DMS53 (cell line): ENCODE measurements around the gene AK2.
A peak's percentile ranks its signal among the peaks of the same experiment; 100 is the strongest.
"Not testable (repeated sequence)": the region's sequence is repeated elsewhere in the genome, so short reads cannot be mapped to it uniquely, and the experiment has no call there.

Experiments used
- DNase-seq: peaks from one replicate; lab custom pipeline; 2025; lab: John Stamatoyannopoulos, UW

The AK2 gene

DNA sequence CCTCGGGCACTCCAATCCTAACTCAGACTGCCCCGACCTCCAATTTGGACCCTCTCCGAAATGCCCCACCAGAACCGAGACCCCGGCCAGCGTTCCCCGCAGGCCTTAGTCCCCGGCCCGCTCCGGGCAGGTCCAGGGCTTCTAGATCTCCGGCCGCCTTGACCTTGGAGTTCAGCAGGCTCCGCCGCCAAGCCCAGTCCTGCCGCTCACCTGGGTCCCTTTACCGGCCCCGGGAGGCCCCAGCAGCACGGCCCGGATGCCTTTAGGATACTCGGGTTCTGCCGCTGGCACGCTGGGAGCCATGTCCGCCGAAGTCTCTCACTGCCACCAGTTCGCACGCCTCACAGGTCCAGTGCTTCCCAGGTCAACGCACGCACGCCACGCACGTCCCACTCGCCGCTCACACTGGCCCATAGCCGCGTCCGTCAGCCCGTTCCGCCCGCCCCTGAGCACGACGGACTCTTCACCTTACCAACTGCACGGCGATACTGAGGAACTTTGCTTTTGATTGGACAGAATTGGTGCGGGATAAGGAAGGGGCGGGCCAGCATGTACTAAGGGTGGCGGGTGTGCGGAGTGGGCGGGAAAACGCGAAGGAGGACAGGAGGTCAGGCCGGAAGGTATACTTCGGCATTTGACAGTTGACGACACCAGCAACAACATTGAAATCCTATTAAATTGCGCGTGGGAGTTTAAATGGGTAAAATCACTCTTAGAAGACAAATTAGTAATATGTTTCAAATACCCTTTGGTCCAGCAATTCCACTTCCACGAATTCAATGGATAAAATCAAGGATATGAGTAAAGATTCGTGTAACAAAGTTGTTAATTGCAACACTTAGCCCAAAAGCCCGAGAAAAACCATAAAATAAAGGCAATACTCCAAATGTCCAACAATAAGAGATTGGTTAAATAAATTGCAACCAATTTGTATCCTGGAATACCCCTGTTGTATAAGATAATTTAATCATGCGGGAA is at the start of gene AK2:
AK2 (minus strand) TSS at position 358 of the 978 bp plus-strand sequence; CDS start at position 303, 55 bp downstream.
- peak; percentile 99 for DNase-seq

DNA sequence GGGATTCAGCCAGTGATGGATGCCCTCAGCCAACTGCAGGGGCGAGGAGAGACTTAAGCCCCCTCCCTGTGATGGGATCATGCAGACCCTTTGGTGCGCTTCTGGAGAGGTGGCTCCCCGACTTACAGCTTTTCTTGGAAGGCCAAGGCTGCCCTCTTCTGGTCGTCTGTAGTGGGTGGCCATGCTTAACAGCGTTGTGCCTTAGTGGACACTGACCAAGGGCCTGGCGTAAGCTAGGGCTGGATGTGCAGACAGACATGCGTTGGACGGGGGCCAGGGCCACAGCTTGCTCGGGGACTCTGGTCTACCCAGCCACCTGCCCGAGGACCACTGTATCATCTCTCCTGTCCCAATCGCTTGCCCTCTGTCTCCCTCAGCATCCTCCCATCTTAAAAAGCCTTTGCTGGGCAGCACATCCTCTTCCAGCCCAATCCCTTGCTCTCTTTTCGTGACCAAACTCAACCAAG is 49.7 kb upstream of the AK2 start:
- DNase-seq = peak; percentile 87

- no peak for DNase-seq
Measured at GRCh38 chr1:33085332-33085731, 48.6 kb upstream of the AK2 start.

- DNase-seq = no peak
Measured at GRCh38 chr1:33082575-33083108, 46.0 kb upstream of the AK2 start.

GRCh38 chr1:33081554-33082305 is 45.0 kb upstream of the AK2 start:
- no peak for DNase-seq

DNA sequence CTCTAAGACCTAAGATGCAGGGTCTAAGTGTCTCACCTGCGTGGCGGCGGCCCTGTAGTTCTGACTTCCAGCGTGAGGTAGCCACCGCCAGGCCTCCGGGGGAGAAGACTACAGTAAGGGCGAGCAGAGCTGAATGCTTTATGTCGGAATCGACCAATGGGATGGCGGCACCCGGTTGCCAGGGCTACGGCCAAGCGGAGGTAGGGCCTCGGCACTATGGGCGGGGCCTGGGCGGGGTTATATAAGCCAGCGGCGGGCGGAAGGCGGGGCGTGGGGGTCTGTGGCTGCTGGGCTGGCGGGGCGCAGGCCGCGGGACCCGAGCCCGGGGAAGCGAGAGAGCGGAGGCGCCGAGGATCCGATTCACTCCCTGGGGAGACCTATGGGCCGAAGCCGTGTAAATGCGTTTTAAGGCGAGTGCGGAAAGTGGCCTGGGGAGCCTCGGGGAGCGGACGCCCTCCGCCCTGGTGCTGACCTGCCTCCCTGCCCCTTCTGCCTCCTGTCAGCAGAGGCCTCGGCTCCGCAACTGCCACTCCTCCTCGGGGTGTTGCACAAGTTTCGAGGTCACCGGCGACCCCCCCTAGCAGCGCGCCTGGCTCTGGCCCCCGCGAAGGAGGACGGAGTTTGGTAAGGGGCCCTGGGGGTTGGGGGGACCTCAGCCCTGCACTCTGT is 44.3 kb upstream of the AK2 start, which contains the start of gene AZIN2:
AZIN2 (plus strand) TSS at position 269 of the 669 bp plus-strand sequence. CDS start 1,097 bp downstream, outside the sequence.
- DNase-seq = peak; percentile 98

- DNase-seq = no peak
Measured at GRCh38 chr1:33080373-33080772, 43.7 kb upstream of the AK2 start.

DNA sequence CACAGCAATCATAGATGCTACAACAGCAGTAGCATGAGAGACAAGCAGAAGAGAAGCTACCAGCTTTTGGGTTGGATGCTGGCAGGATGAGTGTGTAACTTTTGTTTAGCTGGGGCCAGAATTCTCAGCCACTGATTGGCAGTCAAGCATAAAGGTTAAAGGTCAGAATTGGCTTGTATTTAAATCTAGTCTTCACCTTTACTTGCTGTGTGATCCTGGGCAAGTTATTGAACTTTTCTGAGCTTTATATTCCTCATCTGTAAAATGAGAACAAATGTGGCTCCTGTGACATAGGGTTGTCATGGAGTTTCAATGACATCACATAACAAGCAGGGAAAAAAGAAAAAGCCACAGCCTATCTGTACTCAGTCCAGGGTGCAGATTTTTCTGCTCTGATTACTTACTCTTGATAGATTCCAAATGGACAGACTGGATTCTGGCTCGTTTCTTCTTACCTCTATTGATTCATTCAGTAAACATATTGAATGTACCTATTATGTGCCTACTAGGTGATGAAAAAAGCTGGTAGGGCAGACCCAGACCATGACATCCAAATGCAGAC is 41.4 kb upstream of the AK2 start:
- DNase-seq = peak; percentile 38

- DNase-seq = no peak
Measured at GRCh38 chr1:33074193-33074945, 37.7 kb upstream of the AK2 start.

GRCh38 chr1:33072707-33073106 is 36.0 kb upstream of the AK2 start:
- DNase-seq = no peak

- DNase-seq = no peak
Measured at GRCh38 chr1:33070628-33071027, 33.9 kb upstream of the AK2 start.

- DNase-seq = not testable (repeated sequence)
Measured at GRCh38 chr1:33068108-33068507, 31.4 kb upstream of the AK2 start.

GRCh38 chr1:33066477-33066876 is 29.8 kb upstream of the AK2 start:
- not testable (repeated sequence) for DNase-seq

GRCh38 chr1:33065301-33065700 is 28.6 kb upstream of the AK2 start:
- DNase-seq = no peak

DNA sequence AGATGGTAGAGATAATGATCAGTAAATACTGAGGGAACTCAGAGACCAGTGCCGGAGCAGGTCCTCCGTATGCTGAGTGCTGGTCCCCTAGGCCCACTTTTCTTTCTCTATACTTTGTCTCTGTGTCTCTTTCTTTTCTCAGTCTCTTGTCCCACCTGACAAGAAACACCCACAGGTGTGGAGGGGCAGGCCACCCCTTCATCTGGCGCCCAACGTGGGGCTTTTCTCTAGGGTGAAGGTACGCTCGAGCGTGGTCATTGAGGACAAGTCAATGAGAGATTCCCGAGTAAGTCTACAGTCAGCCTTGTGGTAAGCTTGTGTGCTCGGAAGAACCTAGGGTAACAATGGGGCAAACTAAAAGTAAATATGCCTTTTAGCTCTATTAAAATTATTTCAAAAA is 27.6 kb upstream of the AK2 start:
- peak; percentile 50 for DNase-seq

DNA sequence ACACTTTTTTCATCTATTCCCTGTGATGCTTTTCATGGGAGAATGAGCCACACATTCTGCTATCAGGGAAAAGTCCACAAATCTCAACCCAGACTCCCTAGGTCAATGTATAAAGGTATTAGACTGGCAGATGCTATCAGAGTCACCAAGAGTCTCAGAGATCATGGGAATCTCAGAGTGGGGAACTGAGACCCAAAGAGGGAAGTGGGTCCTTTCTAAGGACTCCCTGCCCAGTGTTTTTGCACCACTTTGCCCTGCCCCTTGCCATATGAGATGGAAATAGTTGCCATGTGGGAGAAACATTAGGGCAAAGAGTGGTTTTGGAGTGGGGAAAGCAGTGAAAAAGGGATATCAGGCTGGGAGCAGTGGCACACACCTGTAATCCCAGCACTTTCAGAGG is 25.2 kb upstream of the AK2 start:
- DNase-seq = no peak

DNA sequence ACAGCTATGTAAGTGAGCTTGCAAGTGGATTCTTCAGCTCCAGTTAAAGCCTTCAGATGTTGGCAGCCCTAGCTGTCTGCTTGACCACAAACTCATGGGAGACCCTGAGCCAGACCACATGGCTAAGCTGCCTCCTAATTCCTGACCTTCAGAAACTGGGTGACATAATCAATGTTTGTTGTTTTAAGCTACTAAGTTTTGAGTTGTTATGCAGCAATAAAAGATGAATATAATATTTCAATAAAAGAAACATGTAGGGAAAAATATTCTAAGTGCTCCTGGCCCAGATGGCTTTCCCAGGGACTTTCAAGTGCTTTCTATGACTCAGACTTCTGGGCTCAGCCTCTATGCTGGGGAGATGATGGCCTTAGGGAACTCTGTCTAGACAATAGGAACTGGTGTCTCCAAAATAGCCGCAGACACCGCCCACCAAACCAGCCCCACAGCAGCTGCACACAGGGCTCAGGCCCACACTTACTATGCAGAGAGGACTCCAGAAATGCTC is 23.9 kb upstream of the AK2 start:
- DNase-seq = peak; percentile 85

GRCh38 chr1:33057095-33057494 is 20.4 kb upstream of the AK2 start:
- DNase-seq = peak; percentile 19

DNA sequence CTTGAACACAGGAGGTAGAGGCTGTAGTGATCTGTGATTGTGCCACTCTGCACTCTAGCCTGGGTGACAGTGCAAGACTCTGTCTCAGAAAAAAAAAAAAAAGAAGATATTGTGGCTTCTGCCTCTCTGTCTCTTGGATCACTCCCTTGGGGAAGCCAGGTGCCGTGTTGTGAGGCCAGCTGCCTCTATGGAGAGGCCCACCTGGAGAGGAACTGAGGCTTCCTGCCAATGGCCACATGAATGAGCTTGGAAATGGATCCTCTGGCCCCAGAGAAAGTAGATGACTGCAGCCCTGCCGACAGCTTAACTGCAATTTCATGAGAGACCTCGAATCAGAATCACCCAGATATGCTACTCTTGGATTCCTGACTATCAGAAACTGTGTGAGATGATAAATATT is 19.7 kb upstream of the AK2 start:
- DNase-seq = no peak

DNA sequence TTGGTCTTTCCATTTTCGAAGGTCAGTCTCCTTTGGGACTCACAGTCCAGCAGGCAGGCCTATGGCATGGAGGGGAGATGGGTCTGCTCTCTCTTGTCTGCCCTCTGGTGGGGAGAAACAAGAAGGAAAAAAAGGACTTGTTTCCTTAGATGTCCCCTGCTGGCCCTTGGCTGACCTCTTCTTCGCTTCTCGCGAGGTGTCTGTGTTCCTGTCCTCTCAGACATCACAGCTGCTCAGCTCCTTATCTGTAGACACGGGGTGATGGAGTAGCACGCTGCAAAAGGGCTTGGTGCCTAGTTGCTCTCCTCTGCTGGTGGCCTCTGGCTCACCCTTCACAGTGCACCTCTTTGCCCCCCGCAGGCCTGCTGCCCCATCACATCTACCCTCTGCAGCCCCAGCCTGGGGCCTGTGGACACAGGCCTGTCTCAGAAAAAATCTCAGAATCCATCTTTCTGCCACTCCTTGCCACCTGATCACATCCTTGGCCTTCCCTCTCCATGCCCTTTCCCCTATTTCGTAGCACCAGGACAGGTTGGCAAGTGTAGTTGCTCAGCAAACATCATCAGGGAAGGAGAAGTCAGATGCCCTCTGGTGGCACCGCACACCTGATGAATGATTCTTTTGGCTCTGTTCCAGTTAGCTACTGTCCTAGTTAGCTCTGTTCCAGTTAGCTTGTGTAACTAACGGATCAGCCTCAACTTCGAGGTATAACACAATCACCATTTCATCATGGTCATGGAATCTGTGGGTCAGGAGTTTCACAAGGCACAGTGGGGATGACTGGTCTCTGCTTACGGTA is 18.7 kb upstream of the AK2 start:
- DNase-seq = peak; percentile 94
